Hepatocyte (in vitro differentiated cells): Measurements from ENCODE around the gene CARD18.

Experiments used
- CTCF ChIP-seq: fragments of 200-600 bp; sonication (generic); IDR thresholded peaks from 2 replicates; pipeline ENCODE4 v1.5.1; 2016; ENCODE audit warnings: antibody characterized with exemption, mild to moderate bottlenecking; ENCODE audit not compliant: poor library complexity
- EZH2phosphoT487 ChIP-seq: fragments of 200-600 bp; sonication (generic); IDR thresholded peaks from one replicate; pipeline ENCODE4 v1.6.1; 2018; ENCODE audit warnings: antibody characterized with exemption, mild to moderate bottlenecking, low read depth, moderate library complexity; ENCODE audit not compliant: unreplicated experiment, severe bottlenecking

GRCh38 chr11:105183426-105183825 is 43.9 kb upstream of the CARD18 start:
- no peak for TF ChIP-seq CTCF
- no peak for TF ChIP-seq EZH2phosphoT487
